ENCODE results near the gene MAPK1.
A peak's percentile ranks its signal among the peaks of the same experiment; 100 is the strongest.
"Not testable (repeated sequence)": the region's sequence is repeated elsewhere in the genome, so short reads cannot be mapped to it uniquely, and the experiment has no call there.

The MAPK1 gene

DNA sequence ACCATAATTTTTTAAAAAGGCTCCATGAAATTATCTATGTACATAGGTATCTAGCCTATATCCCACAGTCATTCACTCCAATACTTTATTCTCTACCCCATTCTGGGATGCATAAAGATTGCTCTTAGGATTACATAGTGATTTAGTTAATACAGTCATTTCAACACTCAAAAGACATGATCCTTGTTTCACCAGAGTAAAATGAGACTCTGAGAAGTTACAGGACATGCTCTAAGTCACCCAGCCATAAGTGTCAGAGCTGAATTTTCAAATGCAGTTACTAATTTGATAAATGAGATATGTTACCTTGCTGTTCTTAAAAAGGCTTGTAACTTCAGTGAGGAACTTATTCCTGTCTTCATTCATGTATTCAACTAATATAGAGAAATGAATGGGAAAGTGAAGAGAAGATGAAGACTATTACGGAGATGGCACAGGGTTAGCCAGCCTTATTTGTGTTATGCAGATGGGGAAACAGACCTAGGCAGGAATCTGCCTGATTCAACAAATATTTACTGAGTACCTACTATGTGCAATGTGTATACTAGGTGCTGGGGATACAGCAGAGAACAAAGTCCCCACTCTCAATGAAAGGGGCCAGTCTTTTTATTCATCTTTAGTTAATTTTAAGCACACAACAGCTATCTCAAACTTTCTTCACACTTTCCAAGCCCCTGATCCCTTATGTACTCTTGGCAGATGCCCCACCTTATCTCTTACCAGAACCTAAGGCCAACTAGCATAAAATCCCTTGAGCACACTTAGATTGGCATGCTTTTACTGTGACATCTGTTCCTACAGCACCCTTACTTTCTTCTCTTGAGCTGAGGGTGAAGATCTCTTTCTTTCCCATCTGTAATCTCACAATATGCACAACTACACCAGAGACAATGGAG is 21.6 kb downstream of the MAPK1 start:
- DNase-seq = no peak

DNA sequence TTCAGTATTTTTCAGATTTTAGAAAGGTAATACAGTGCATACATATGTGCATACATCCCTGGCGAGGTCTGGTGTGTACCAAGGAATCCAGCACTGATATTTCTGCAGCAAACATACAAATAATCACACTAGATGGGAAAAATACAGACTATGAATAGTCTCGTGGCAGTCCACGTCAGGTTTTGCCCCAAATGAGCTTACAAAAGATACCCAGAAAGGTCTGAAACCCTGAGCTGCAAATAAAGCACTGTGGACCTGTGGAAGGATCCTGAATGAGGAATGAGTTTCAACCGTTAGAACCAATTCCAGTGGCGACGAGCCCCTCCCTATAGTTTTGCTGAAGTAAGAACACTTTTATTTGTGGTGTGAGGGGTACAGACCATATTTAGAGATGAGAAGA is 24.5 kb downstream of the MAPK1 start:
- DNase-seq = no peak

DNA sequence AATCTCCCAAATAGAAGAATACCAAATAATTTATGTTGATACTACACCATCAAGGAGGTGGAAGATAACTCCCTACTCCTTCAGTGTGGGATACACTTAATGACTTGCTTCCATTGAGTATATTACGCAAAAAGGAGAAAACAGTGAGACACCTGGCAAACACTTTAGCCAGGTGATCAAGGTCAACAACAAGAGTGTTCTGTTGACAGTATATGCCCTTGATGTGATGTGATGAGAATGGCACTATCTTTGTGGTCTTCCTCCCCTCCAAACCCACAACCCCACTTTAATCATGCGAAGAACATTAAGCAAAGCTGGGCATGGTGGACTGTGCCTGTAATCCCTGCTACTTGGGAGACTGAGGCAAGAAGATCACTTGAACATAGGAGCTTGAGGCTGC is 26.0 kb downstream of the MAPK1 start:
- DNase-seq = no peak

DNA sequence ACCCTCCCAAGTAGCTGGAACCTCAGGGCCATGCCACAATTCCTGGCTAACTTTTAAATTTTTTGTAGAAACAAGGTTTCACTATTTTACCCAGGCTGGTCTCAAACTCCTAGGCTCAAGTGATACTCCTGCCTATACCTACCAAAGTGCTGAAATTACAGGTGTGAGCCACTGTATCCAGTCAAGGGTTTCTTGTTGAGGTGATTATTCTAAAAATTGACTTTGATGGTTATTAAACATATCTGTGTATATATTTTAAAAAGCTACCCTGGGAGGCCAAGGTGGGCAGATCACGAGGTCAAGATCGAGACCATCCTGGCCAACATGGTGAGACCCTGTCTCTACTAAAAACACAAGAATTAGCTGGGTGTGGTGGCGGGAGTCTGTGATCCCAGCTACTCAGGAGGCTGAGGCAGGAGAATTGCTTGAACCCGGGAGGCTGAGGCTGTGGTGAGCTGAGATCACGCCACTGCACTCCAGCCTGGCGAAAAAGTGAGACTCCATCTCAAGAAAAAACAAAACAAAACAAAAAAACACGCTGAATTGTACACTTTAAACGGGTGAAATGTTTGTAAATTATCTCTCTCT is 27.1 kb downstream of the MAPK1 start:
- no peak for DNase-seq

DNA sequence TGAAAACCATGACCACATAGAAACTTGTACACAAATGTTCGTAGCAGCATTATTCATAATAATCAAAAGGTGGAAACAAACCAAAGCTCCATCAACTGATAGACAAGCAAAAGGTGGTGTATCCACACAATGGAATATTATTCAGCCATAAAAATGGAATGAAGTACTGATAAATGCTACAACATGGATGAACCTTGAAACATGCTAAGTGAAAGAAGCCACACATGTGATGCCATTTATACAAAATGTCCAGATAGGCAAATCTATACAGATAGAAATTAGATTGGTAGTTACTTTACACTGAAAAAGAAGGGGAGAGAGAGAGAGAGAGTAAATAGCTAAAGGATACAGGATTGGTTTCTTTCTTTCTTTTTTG is 27.7 kb downstream of the MAPK1 start:
- DNase-seq = no peak

DNA sequence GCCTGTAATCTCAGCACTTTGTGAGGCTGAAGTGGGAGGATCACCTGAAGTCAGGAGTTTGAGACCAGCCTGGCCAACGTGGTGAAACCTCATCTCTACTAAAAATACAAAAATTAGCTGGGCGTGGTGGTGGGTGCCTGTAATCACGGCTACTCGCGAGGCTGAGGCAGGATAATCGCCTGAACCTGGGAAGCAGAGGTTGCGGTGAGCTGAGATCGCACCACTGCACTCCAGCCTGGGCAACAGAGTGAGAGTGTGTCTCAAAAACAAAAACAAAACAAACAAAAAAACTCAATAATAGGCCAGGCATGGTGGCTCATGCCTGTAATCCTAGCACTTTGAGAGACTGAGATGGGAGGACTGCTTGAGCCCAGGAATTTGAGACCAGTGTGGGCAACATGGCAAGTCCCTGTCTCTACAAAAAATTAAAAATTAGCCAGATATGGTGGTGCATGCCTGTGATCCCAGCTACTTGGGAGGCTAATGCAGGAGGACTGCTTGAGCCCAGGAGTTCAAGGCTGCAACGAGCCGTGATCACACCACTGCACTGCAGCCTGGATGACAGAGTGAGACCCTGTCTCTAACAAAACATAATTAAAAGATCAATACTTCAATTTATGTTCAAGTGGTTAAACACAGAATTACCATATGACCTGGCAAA is 28.2 kb downstream of the MAPK1 start:
- DNase-seq = not testable (repeated sequence)

DNA sequence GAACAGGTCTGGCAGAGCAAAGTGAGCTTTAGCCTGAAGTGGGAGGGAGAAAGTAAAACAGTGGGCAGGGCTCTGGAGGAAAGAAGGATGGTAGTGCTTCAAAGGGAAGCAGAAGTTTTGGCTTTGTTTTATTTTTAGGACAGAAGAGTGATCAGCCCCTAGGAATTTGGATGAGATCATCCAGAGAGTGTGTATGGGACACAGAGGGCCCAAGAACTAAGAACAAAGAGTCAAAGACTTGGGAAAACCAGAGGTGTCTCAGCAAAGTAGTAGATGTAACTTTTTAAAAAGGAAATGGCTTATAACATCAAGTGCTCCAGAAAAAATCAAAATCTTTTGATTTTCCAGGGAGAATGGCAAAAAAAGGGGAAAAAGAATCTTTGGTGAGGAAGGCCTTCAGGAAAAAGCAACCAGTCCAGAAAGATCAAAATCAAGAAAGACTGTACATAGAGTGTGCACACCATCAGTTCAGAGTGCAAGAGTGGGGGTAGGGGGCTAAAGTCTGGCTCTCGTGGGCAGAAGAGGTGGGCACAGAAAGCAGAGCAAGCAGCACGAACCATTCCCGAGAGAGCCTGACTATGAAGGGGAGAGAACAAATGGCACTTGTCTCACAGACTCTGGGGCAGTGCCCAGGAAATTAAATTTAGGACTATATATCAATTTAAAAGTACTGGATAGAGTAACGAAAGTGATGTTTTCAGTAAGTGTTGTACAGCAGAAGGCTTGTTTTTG is 30.0 kb downstream of the MAPK1 start:
- peak; percentile 90 for DNase-seq

DNA sequence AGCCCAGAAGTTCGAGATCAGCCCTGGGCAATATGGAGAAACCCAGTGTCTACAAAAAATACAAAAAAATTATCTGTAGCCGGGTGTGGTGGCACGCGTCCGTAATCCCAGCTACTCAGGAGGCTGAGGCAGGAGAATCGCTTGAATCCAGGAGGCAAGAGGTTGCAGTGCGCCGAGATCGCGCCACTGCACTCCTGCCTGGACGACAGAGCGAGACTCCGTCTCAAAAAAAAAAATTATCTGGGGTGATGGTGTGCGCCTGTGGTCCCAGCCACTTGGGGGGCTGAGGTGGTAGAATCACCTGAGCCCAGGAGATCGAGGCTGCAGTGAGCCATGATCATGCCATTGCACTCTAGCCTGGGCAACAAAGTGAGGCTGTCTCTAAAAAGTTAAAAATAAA is 31.0 kb downstream of the MAPK1 start:
- DNase-seq = not testable (repeated sequence)

DNA sequence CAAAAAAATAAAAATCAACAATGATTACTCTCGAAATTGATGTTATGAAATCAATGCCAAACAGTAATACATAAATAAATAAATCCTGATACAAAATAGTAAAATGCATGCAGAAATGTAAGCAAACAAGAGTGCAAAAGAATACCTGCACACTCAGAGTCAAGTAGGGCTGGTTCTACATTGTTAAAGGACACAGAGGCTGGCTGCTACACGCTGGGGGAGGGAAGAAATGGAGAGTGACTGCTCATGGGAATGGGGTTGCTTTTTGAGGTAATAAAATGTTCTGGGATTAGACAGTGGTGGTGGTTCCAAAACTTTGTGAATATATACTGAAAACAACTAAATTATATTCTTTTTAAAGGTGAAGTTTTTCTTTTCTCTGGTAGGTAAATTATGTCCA is 32.1 kb downstream of the MAPK1 start:
- no peak for DNase-seq

DNA sequence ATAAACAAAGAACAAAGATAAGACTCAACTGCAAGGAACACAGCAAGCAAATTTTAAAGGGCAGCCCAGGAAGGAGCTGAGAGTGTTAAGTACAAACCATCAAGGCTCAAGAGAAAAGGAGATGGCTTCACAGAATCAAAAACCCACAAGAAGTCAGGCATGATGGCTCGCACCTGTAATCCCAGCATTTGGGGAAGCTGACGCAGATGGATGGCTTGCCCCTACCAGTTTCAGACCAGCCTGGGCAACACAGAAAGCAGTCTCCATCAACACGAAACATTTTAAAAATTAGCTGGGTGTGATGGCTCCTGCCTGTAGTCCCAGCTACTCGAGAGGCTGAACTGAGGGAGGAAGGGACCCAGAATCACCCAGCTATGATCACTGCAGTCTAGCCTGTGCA is 32.6 kb downstream of the MAPK1 start:
- DNase-seq = no peak

DNA sequence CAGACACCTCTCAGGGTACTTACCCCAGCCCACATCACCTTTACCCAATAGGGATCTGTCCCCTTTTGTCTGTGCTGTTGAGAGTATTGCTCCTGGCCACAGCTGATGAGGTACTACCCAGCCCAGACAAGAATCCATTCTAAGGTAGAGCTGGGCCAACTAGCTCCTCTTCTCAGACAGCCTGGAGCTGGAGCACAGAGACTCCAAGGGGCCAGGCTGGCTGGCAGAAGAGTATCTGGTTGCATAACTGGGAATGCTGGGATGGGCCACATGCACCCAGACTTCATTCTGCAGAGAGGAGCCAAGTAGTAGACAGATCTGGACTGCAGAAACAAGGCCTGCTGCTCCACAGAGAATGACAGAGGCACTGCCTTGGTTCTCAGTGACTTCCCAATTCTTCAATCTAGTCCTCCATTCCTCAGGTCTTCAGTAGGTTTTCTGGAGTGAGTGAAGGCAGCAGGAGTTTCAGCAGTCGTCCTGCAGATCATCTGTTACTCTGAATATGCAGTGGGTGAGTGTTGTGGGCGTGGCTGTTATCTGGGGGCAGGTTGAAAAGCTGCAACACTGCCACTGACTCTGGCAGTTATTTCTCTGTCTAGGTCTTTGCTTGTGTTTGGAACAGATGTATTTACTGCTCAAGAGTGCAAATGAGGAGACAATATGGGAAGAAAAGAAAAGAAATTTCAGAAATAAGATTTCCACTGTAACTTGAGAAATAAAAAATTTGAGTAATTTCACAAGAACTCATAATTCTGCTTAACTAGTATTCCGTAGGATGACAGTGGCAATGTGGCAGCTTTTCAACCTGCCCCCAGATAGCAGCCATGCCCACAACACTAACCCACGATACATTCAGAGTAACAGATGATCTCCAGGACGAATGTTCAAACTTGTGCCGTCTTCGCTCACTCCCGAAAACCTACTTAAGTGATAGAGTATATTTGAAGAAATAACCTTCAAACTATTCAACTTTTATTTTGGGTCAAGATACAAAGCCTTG is 34.9 kb downstream of the MAPK1 start:
- peak; percentile 74 for DNase-seq

DNA sequence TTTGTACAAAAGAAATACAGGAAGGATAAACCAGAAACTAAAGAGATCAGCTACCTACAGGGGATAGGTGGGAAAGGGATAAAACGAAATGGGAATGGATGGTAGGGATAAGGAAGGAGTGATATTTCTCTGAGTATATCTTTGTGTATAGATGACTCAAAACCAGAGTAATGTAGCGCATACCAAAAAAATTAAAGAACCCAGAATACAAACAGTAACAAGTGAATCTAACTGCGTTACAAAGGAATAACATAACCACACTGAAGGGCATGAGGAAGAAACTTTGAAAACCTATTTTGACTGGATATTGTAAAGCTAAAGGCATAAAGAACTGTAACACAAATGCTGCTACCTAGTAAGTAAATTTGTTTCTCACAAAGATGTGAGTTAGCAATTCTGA is 37.9 kb downstream of the MAPK1 start:
- DNase-seq = no peak

DNA sequence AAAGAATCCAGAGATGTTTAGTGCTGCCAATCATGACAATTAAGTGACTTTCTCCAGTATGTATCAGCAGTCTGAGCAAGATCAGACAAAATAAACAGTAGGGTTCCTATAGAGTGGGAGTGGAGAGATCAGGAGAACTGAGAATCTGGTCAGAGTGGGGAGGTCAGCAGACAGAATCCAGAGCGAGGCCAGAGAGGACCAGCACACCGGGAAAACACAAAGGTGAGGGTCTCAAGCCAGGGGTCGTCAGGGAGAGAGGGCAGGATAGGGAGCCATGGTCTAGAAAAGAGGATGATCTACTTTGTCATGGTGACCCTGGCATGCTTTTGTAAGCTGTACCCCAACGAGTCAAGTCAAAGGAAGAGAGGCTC is 39.2 kb downstream of the MAPK1 start:
- DNase-seq = no peak

DNA sequence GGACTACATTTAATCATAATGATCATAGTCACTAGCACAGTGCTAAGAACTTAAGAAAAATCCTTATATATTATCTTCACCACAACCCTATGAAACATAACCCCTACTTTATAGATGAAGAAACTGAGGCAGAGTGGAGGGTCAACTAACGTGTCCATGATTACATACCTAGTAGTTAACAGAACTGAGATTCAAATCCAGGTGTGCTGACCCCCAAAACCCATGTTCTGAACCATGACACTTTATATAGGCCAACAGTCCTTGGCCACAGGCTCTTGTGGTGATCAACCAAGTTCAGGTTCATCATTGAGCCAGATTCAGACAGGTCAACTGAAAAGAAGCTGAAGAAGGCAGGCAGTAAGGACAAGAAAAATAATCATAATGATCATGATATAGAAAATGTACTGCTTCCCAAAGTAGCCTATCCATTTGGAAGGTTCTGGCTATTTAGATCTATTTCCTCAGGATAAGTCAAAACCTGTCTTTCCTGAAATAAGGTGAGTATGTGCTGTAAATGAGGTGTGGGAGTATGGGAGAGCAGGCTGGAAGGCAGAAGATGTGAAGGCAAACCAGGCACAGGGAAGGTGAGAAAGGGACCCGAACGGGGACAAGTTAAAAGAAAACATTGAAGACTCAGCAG is 39.7 kb downstream of the MAPK1 start:
- DNase-seq = no peak

DNA sequence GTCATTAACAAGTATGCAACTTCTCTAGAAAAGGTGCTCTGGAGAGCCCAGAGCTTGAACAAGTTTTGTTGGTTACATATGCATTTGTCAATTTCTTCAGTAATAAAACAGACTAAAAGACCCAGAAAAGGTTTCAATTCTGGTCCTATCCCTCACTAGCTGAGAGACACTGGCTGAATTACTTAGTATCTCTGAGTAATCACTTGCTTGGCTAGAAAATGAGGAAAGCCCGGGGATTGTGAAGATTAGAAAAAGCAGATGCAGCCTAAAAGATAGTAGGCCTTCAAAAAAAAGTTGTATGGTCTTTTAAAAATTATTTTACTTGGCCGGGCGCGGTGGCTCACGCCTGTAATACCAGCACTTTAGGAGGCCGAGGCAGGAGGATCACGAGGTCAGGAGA is 41.2 kb downstream of the MAPK1 start:
- DNase-seq = no peak

DNA sequence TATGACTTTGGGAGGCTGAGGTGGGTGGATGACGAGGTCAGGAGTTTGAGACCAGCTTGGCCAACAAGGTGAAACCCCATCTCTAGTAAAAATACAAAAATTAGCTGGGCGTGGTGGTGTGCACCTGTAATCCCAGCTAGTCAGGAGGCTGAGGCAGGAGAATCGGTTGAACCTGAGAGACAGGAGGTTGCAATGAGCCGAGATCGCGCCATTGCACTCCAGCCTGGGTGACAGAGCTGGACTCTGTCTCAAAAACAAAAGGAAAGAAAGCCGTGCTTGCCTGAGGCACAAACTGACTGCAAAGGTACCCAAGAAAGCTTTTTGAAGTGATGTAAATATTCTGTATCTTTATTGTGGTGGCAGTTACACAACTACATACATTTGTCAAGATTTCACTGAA is 42.5 kb downstream of the MAPK1 start:
- not testable (repeated sequence) for DNase-seq

DNA sequence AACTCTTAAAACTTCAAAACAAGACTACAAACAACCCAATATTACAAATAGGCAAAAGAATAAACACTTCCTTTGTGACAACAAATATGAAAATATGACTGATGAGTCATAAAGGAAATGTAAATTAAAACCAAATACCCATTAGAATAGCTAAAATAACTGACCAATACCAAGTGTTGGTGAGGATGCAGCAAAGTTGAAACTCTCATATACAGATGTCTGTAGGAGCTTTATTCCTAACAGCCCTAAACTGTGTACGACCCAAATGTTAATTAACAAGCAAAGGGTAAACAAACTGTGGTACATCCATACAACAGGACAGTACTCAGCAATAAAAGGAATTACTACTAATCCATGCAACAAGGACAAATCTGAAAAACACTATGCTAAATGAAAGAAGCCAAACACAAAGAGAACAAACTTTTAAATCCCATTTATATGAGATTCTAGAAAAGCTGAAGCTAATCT is 43.0 kb downstream of the MAPK1 start:
- DNase-seq = no peak

DNA sequence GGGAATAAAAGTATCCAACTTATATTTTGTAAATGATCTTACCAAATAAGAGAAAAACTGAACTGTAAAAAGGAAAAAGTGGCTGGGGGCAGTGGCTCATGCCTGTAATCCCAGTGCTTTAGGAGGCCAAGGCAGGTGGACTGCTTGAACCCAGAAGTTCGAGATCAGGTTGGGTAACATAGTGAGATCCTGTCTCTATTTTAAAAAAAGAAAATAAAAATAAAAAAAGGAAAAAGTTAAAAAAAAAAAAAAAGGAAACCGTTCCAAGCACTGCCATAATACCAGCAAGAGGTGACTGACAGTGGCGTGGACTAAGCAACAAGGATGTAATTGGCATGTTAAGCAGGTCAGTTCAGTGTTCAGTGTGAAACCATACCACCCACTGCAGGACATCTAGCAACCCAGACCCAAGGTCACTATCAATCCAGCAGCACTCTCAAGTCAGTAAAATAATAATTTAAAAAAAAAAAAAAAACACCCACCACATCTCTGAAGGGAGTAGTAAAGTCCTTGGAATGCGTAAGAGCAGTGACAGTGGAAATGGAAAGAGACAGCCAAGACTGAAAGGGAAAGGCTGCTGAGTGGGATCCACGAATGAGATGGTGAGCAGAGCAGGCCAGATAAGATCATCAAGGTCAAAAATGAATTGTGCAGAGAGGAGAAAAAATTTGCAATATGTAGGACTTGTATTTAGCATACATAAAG is 43.6 kb downstream of the MAPK1 start:
- no peak for DNase-seq

DNA sequence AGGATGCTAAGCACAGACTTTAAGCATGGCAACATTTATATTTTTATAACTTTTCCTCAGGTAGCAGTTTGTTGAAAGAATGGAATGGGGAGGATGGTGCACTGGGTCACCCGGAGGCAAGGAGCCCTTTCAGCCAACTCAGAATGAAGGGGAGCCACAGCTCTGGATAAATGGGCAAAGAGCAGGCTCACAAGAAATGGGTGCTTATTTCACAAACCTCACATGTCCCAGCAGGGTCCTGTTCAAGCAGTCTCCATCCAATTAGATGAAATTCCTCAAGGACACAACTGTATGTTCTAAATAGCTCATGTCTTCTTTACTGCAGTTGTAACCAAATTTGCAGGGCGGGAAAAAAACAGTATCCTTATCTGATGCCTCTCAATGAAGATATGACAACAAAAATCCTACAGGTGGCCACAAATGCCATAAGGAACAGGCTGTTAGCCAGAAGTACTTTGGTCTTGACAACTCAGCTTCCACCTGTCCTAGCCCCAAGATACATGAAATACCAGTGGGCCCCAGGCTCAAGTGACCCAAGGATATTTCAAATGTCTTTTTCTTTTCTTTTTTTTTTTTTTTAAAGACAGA is 48.2 kb downstream of the MAPK1 start:
- DNase-seq = no peak

DNA sequence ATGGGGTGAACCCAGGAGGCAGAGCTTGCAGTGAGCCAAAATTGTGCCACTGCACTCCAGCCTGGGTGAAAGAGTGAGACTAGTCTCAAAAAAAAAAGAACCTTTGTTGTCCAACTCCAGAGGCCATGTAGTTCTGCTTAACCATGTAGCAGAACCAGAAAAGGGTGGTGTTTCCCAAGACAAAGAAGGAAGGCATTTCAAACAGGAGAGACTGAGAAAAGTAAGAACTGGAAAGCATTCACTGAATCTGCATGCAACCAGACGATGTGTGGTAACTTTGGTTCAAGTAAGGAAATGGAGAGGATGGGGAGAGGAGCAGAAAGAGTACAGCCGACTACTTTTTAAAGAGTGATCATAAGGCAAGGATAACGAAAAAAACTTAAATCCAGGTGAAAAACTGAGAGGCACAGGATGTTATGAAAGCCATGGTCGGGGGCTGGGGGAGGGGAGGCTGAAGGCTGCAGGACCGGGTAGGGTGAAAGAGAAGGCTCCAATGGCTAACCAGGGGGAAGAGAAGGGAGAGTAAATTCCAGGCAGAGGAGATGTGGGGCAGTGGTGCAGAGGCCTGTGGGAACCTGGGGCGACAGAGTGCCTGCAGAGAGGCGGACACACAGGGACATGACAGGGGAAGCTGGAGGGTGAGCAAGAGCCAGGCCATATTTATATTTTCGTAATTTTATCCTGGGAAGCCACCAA is 48.8 kb downstream of the MAPK1 start:
- no peak for DNase-seq
